ENCODE results near the gene ASNSD1. TPM values are rescaled to one million over a fixed set of nuclear protein-coding genes. Genes with fewer than 3 reads are reported as not detected.
"Not testable (repeated sequence)": the region's sequence is repeated elsewhere in the genome, so short reads cannot be mapped to it uniquely, and the experiment has no call there.

Gene ASNSD1
- total and polyA plus RNA-seq, 2 of the 8 experiments (the other 6 are each of a cell fraction or from before 2014, with no cell fraction given) = 14.1 to 44.8 TPM

DNA sequence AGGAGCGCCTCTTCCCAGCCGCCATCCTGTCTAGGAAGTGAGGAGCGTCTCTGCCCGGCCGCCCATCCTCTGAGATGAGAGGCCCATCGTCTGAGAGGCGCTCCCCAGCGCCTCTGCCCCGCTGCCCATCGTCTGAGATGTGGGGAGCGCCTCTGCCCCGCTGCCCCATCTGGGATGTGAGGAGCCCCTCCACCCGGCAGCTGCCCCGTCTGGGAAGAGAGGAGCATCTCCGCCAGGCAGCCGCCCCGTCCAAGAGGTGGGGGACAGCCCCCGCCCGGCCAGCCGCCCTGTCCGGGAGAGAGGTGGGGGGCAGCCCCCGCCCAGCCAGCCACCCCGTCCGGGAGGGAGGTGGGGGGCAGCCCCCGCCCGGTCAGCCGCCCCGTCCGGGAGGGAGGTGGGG lies 7.8 kb upstream of the ASNSD1 start:
- H2BK12ac ChIP-seq (ENCODE audit: low read depth, low read length); H4K5ac ChIP-seq (ENCODE audit: insufficient read length, low read depth, low read length); H3K4ac ChIP-seq (replicated peaks; ENCODE audit: insufficient read length, low read depth, low read length); FAIRE-seq; H4K8ac ChIP-seq (ENCODE audit: extremely low read depth, insufficient read depth, low read length); H3K4me1 ChIP-seq (replicated peaks in 1 of 4; ENCODE audit: control insufficient read depth in 3 of 4, insufficient read depth in 4 of 4, low read length in 3 of 4); H2BK5ac ChIP-seq (ENCODE audit: low read depth, low read length); H2AK5ac ChIP-seq (ENCODE audit: low read depth, low read length); H3K56ac ChIP-seq (replicated peaks; ENCODE audit: insufficient read length, low read depth, low read length); H2BK20ac ChIP-seq (ENCODE audit: low read length); H4K91ac ChIP-seq (replicated peaks; ENCODE audit: insufficient read length, low read length); H3K4me2 ChIP-seq (ENCODE audit: insufficient read depth in 1 of 2, low read depth in 2 of 2, low read length in 2 of 2); H3K23ac ChIP-seq (ENCODE audit: insufficient read length); H3K36me3 ChIP-seq (ENCODE audit: control insufficient read depth in 2 of 4, insufficient read depth in 4 of 4, low read length in 3 of 4); POLR2A ChIA-PET (ENCODE audit: partially characterized antibody); H3K9ac ChIP-seq (replicated peaks in 1 of 4; ENCODE audit: extremely low read depth in 1 of 4, low read depth in 3 of 4, low read length in 3 of 4); H2BK15ac ChIP-seq (ENCODE audit: low read length); H3K27me3 ChIP-seq (replicated peaks in 1 of 4; ENCODE audit: control insufficient read depth in 3 of 4, extremely low read depth in 1 of 4, insufficient read depth in 3 of 4, low read length in 3 of 4); H4K20me1 ChIP-seq (replicated peaks in 1 of 2; ENCODE audit: control insufficient read depth in 1 of 2, insufficient read depth in 2 of 2, low read length in 2 of 2); H3K79me2 ChIP-seq (ENCODE audit: control insufficient read depth in 1 of 2, insufficient read depth in 2 of 2, low read length in 2 of 2); H3K79me1 ChIP-seq (ENCODE audit: low read depth, low read length); H3K27ac ChIP-seq (ENCODE audit: low read depth, low read length); H2BK120ac ChIP-seq (replicated peaks; ENCODE audit: low read depth, low read length); H3K18ac ChIP-seq (ENCODE audit: extremely low read depth, low read length); H3K14ac ChIP-seq (ENCODE audit: insufficient read length); H2AFZ ChIP-seq (ENCODE audit: low read length); DNase-seq (ENCODE audit: low read depth in 1 of 2, low spot score in 2 of 2); H3K4me3 ChIP-seq (ENCODE audit: extremely low read depth in 1 of 4, insufficient read depth in 2 of 4, low read depth in 3 of 4, low read length in 4 of 4); CTCF ChIA-PET (ENCODE audit: partially characterized antibody); H3K23me2 ChIP-seq (ENCODE audit: low read depth, low read length): not testable (repeated sequence)
- 94% methylated on average over 17 of the region's 29 CpGs; no CpG with 5 or more reads in 1 of the 2 experiments for WGBS, 2 experiments (ENCODE audit: extremely low coverage in 1 of 2, insufficient coverage in 1 of 2, insufficient read length in 1 of 2, insufficient replicate concordance in 2 of 2, low coverage in 1 of 2, low lambda C conversion rate in 2 of 2, missing lambda C conversion rate in 1 of 2)
- peaks cover 0 to 14% of the 10 kb centered on the region in 2 experiments; a peak in 2 of 4 replicates for H3K9me3 ChIP-seq (ENCODE audit: insufficient read depth in 2 of 2, low read depth in 1 of 2, low read length in 1 of 2)
